ENCODE measurements around the gene CAMK2G. TPM values are rescaled to one million over a fixed set of nuclear protein-coding genes. Genes with fewer than 3 reads are reported as not detected.
"Not testable (repeated sequence)": the region's sequence is repeated elsewhere in the genome, so short reads cannot be mapped to it uniquely, and the experiment has no call there.

CAMK2G gene
- total RNA-seq, 2 donors from 2014 or later, result 12.0 to 12.4 TPM

- DNase-seq, result peak; percentile 81
Observed at GRCh38 chr10:73906524-73907447, 32.4 kb upstream of the CAMK2G start.

GRCh38 chr10:73905256-73906020, 31.1 kb upstream of the CAMK2G start:
- ATAC-seq (no peak), DNase-seq (no peak)
- intact Hi-C loops (cut with DNase I), result no loop called here

More at GRCh38 chr10:73906524-73907447, 32.4 kb upstream of the CAMK2G start:
- ATAC-seq, result peak; percentile 75 to 80
- intact Hi-C loops (cut with DNase I), result no loop called here

GRCh38 chr10:73902351-73902750, 28.0 kb upstream of the CAMK2G start:
- intact Hi-C loops (cut with DNase I), result no loop called here
- no peak for ATAC-seq

GRCh38 chr10:73901261-73901660, 26.9 kb upstream of the CAMK2G start:
- intact Hi-C loops (cut with DNase I), result no loop called here
- ATAC-seq, result no peak
- no peak for DNase-seq

More at GRCh38 chr10:73902351-73902750, 28.0 kb upstream of the CAMK2G start:
- no peak for DNase-seq

GRCh38 chr10:73900064-73900463, 25.7 kb upstream of the CAMK2G start:
- peak in 1 of 2 donors; percentile 11 for ATAC-seq
- intact Hi-C loops (cut with DNase I), result no loop called here

GRCh38 chr10:73899423-73899822, 25.1 kb upstream of the CAMK2G start:
- intact Hi-C loops (cut with DNase I), result no loop called here
- ATAC-seq, result peak in 1 of 2 donors; percentile 65
- no peak for DNase-seq

More at GRCh38 chr10:73900064-73900463, 25.7 kb upstream of the CAMK2G start:
- no peak for DNase-seq

GRCh38 chr10:73898730-73899410, 24.5 kb upstream of the CAMK2G start:
- intact Hi-C loops (cut with DNase I), result no loop called here
- ATAC-seq (peak; percentile 59 to 70), DNase-seq (no peak)

- intact Hi-C loops (cut with DNase I), result no loop called here
- no peak for DNase-seq
- ATAC-seq, result no peak
Observed at GRCh38 chr10:73897693-73898092, 23.3 kb upstream of the CAMK2G start.

GRCh38 chr10:73895381-73895780, 21.0 kb upstream of the CAMK2G start:
- ATAC-seq; DNase-seq; intact Hi-C loops (cut with DNase I): not testable (repeated sequence)

- no peak for ATAC-seq
Observed at GRCh38 chr10:73894245-73894971, 20.1 kb upstream of the CAMK2G start.

GRCh38 chr10:73893426-73893825, 19.1 kb upstream of the CAMK2G start:
- intact Hi-C loops (cut with DNase I), result no loop called here
- DNase-seq (no peak), ATAC-seq (no peak)

More at GRCh38 chr10:73894245-73894971, 20.1 kb upstream of the CAMK2G start:
- no peak for DNase-seq
- intact Hi-C loops (cut with DNase I), result no loop called here

- intact Hi-C loops (cut with DNase I), result no loop called here
- DNase-seq (no peak), ATAC-seq (no peak)
Observed at GRCh38 chr10:73892310-73893030, 18.1 kb upstream of the CAMK2G start.

GRCh38 chr10:73891540-73891939, 17.2 kb upstream of the CAMK2G start:
- no peak for ATAC-seq
- intact Hi-C loops (cut with DNase I), result no loop called here
- no peak for DNase-seq

GRCh38 chr10:73890830-73891229, 16.5 kb upstream of the CAMK2G start:
- ATAC-seq; intact Hi-C loops (cut with DNase I); DNase-seq: not testable (repeated sequence)

- no peak for DNase-seq
- no peak for ATAC-seq
- intact Hi-C loops (cut with DNase I), result no loop called here
Observed at GRCh38 chr10:73890261-73890660, 15.9 kb upstream of the CAMK2G start.

GRCh38 chr10:73889416-73889815, 15.1 kb upstream of the CAMK2G start:
- DNase-seq, ATAC-seq: not testable (repeated sequence)
- intact Hi-C loops (cut with DNase I), result loop anchor here (5.0 to 10.0 kb wide), 4 partner anchors 48 to 193 kb away; no protein-coding TSS in a partner anchor

- ATAC-seq (peak; percentile 28), DNase-seq (peak; percentile 54)
- intact Hi-C loops (cut with DNase I), result loop anchor here (5.0 to 10.0 kb wide), 4 partner anchors 48 to 193 kb away; no protein-coding TSS in a partner anchor
Observed at GRCh38 chr10:73889014-73889413, 14.7 kb upstream of the CAMK2G start.

GRCh38 chr10:73888514-73888913, 14.2 kb upstream of the CAMK2G start:
- no peak for DNase-seq
- ATAC-seq, result peak; percentile 11 to 31
- intact Hi-C loops (cut with DNase I), result loop anchor here (1.0 to 10.0 kb wide), 5 partner anchors 49 to 194 kb away; no protein-coding TSS in a partner anchor

Measured in left cardiac atrium (tissue), 4 donors.